Common myeloid progenitor, CD34-positive (primary cell): ENCODE data around the gene FBXO21.

ENCODE experiments used
- CTCF ChIA-PET: fragments of 350-600 bp; sonication (Branson Sonifier 250); formaldehyde crosslinking; loops from one replicate; lab custom pipeline; 2021; ENCODE audit warnings: antibody characterized with exemption; lab: Charles Lee
- POLR2A ChIA-PET: fragments of 350-600 bp; sonication (Branson Sonifier 250); formaldehyde crosslinking; loops from one replicate; lab custom pipeline; 2021; ENCODE audit warnings: antibody characterized with exemption; lab: Charles Lee
- DNase-seq, 3 donors: peaks; one replicate each; pipeline versions ENCODE4 v3.0.0 to v3.0.0-alpha.2; 2013
- H3K27ac ChIP-seq, 2 experiments: 1 replicate in 1 of 2; 2 replicates in 1 of 2; pipeline ENCODE4 v1.7.0; 2013; ENCODE audit warnings: inconsistent platforms in 2 of 2, low read length in 2 of 2, mild to moderate bottlenecking in 2 of 2, low read depth in 1 of 2, moderate library complexity in 1 of 2; ENCODE audit not compliant: severe bottlenecking in 2 of 2, insufficient read depth in 1 of 2, poor library complexity in 1 of 2
- H3K27me3 ChIP-seq, 5 experiments: replicated peaks in 2 of 5; 1 replicate in 3 of 5; 2 replicates in 2 of 5; pipeline versions ENCODE4 v1.6.1 to v1.7.0; 2013; ENCODE audit warnings: low read length in 4 of 5, mild to moderate bottlenecking in 2 of 5, moderate library complexity in 2 of 5, inconsistent platforms in 1 of 5; ENCODE audit not compliant: insufficient read depth in 5 of 5, control insufficient read depth in 4 of 5
- H3K36me3 ChIP-seq, 4 experiments: 1 replicate in 2 of 4; 2 replicates in 2 of 4; pipeline versions ENCODE4 v1.6.1 to v1.7.0; 2013; ENCODE audit warnings: low read length in 3 of 4, control low read depth in 1 of 4, mild to moderate bottlenecking in 1 of 4; ENCODE audit not compliant: control insufficient read depth in 4 of 4, insufficient read depth in 4 of 4
- H3K4me1 ChIP-seq, 4 experiments: 1 replicate in 3 of 4; 2 replicates in 1 of 4; pipeline versions ENCODE4 v1.6.1 to v1.7.1; 2013; ENCODE audit warnings: low read length in 3 of 4, mild to moderate bottlenecking in 3 of 4, control low read depth in 1 of 4, inconsistent platforms in 1 of 4, moderate library complexity in 1 of 4; ENCODE audit not compliant: control insufficient read depth in 4 of 4, insufficient read depth in 4 of 4; ENCODE audit errors: control extremely low read depth in 1 of 4
- H3K4me3 ChIP-seq, 7 experiments: 1 replicate in 4 of 7; 2 replicates in 3 of 7; pipeline versions ENCODE4 v1.5.1 to v1.7.0; 2013; ENCODE audit warnings: mild to moderate bottlenecking in 7 of 7, low read length in 6 of 7, moderate library complexity in 6 of 7, inconsistent platforms in 2 of 7, low read depth in 2 of 7, control low read depth in 1 of 7; ENCODE audit not compliant: insufficient read depth in 4 of 7, control insufficient read depth in 1 of 7; ENCODE audit errors: extremely low read depth in 1 of 7
- H3K9me3 ChIP-seq, 5 experiments: 1 replicate in 4 of 5; 2 replicates in 1 of 5; pipeline versions ENCODE4 v1.6.1 to v1.7.1; 2013; ENCODE audit warnings: low read length in 4 of 5, mild to moderate bottlenecking in 2 of 5, inconsistent platforms in 1 of 5, low read depth in 1 of 5, moderate library complexity in 1 of 5; ENCODE audit not compliant: control insufficient read depth in 4 of 5, insufficient read depth in 2 of 5; ENCODE audit errors: control extremely low read depth in 1 of 5
- WGBS: methylation state at CpG from one replicate; pipeline ENCODE4 v1.1.5; 2013; ENCODE audit not compliant: insufficient coverage; 5-methylcytosine and 5-hydroxymethylcytosine counted together

Gene FBXO21

GRCh38 chr12:117151403-117152031, 38.8 kb downstream of the FBXO21 start:
- Histone ChIP-seq H3K27ac (no peak overlapping the region), H3K4me3 (no peak overlapping the region), H3K9me3 (no peaks in the 10 kb centered on the region), H3K36me3 (peaks cover 16 to 66% (median 43%) of the 10 kb centered on the region in 4 experiments), H3K4me1 (no peaks in the 10 kb centered on the region), H3K27me3 (no peaks in the 10 kb centered on the region)
- CTCF ChIA-PET: no interaction called here
- 100% methylated on average over 3 of the region's 5 CpGs for WGBS
- POLR2A ChIA-PET: no interaction called here
- no peak for DNase-seq

- no peaks in the 10 kb centered on the region for H3K9me3 ChIP-seq
- no peaks in the 10 kb centered on the region for H3K4me1 ChIP-seq
- 90% methylated on average over 5 of the region's 7 CpGs for WGBS
- ChIA-PET POLR2A (no interaction called here), CTCF (interaction anchor here (0.9 to 1.1 kb wide), 2 partner anchors 122 to 125 kb away, joined by 3 to 5 read pairs; no protein-coding TSS in a partner anchor)
- no peak overlapping the region for H3K27ac ChIP-seq
- no peak overlapping the region for H3K4me3 ChIP-seq
- no peaks in the 10 kb centered on the region for H3K27me3 ChIP-seq
- peaks cover 20 to 63% (median 39%) of the 10 kb centered on the region in 4 experiments for H3K36me3 ChIP-seq
- no peak for DNase-seq
Observed at GRCh38 chr12:117149431-117149830, 40.8 kb downstream of the FBXO21 start.

- H3K4me1 ChIP-seq: no peaks in the 10 kb centered on the region
- peaks cover 20 to 60% (median 35%) of the 10 kb centered on the region in 4 experiments for H3K36me3 ChIP-seq
- 98% methylated on average over 5 of the region's 6 CpGs for WGBS
- POLR2A ChIA-PET: no interaction called here
- no peak overlapping the region for H3K4me3 ChIP-seq
- H3K27me3 ChIP-seq: no peaks in the 10 kb centered on the region
- no peaks in the 10 kb centered on the region for H3K9me3 ChIP-seq
- CTCF ChIA-PET: no interaction called here
- H3K27ac ChIP-seq: no peak overlapping the region
- DNase-seq: no peak
Observed at GRCh38 chr12:117148642-117149041, 41.6 kb downstream of the FBXO21 start.

- 90% methylated on average over 12 of the region's 12 CpGs for WGBS
- CTCF ChIA-PET: no interaction called here
- peaks cover 24 to 50% (median 28%) of the 10 kb centered on the region in 4 experiments for H3K36me3 ChIP-seq
Observed at GRCh38 chr12:117147639-117148038, 42.6 kb downstream of the FBXO21 start.

GRCh38 chr12:117145597-117146154, 44.6 kb downstream of the FBXO21 start:
- no peak for DNase-seq
- H3K36me3 ChIP-seq: peaks cover 24 to 51% (median 25%) of the 10 kb centered on the region in 4 experiments

More at GRCh38 chr12:117147639-117148038, 42.6 kb downstream of the FBXO21 start:
- Histone ChIP-seq H3K27ac (no peak overlapping the region), H3K27me3 (no peaks in the 10 kb centered on the region), H3K4me3 (no peak overlapping the region), H3K9me3 (no peaks in the 10 kb centered on the region), H3K4me1 (no peaks in the 10 kb centered on the region)
- POLR2A ChIA-PET: no interaction called here
- no peak for DNase-seq

GRCh38 chr12:117144599-117144998, 45.7 kb downstream of the FBXO21 start:
- Histone ChIP-seq H3K27me3 (no peaks in the 10 kb centered on the region), H3K4me3 (no peak overlapping the region), H3K9me3 (no peaks in the 10 kb centered on the region), H3K4me1 (no peaks in the 10 kb centered on the region), H3K36me3 (peaks cover 19 to 45% (median 21%) of the 10 kb centered on the region in 4 experiments), H3K27ac (no peak overlapping the region)
- CTCF ChIA-PET: no interaction called here
- 100% methylated on average over 10 of the region's 15 CpGs for WGBS
- DNase-seq: no peak
- POLR2A ChIA-PET: no interaction called here

More at GRCh38 chr12:117145597-117146154, 44.6 kb downstream of the FBXO21 start:
- ChIA-PET POLR2A (no interaction called here), CTCF (no interaction called here)
- H3K4me3 ChIP-seq: no peak overlapping the region
- H3K4me1 ChIP-seq: no peaks in the 10 kb centered on the region
- H3K9me3 ChIP-seq: no peaks in the 10 kb centered on the region
- 98% methylated on average over 13 of the region's 13 CpGs for WGBS
- H3K27ac ChIP-seq: no peak overlapping the region
- H3K27me3 ChIP-seq: no peaks in the 10 kb centered on the region

- DNase-seq: no peak
- Histone ChIP-seq H3K36me3 (peaks cover 13 to 32% (median 18%) of the 10 kb centered on the region in 4 experiments), H3K4me1 (no peaks in the 10 kb centered on the region), H3K27ac (no peak overlapping the region), H3K4me3 (no peak overlapping the region), H3K27me3 (no peaks in the 10 kb centered on the region), H3K9me3 (no peaks in the 10 kb centered on the region)
- ChIA-PET CTCF (no interaction called here), POLR2A (no interaction called here)
- WGBS: 96% methylated on average over 16 of the region's 18 CpGs
Observed at GRCh38 chr12:117143008-117143532, 47.2 kb downstream of the FBXO21 start.
